ENCODE data around the gene PSMB11.

GRCh38 chr14:23047751-23048693 lies 6.0 kb downstream of the PSMB11 start:
- TF ChIP-seq CTCF (conservative IDR thresholded peaks at IDR 0.05; ENCODE audit: low read length) (no peak), EZH2phosphoT487 (IDR thresholded peaks at IDR 0.05; ENCODE audit: borderline replicate concordance) (no peak)
